Epithelial cell of esophagus (primary cell): ENCODE results near the gene SOX13.

ENCODE experiments used
- DNase-seq: peaks from one replicate; pipeline ENCODE4 v3.0.0; 2010; ENCODE audit warnings: low read depth
- H3K4me3 ChIP-seq: 2 replicates; pipeline ENCODE4 v1.5.1; 2011; ENCODE audit warnings: mild to moderate bottlenecking, low read length, control low read depth
- CTCF ChIP-seq: IDR thresholded peaks from 2 replicates; pipeline ENCODE4 v1.5.1; 2011; ENCODE audit warnings: low read depth, mild to moderate bottlenecking, low read length, control low read depth, inconsistent platforms; ENCODE audit not compliant: insufficient read depth; ENCODE audit errors: missing control alignments

The SOX13 gene

DNA sequence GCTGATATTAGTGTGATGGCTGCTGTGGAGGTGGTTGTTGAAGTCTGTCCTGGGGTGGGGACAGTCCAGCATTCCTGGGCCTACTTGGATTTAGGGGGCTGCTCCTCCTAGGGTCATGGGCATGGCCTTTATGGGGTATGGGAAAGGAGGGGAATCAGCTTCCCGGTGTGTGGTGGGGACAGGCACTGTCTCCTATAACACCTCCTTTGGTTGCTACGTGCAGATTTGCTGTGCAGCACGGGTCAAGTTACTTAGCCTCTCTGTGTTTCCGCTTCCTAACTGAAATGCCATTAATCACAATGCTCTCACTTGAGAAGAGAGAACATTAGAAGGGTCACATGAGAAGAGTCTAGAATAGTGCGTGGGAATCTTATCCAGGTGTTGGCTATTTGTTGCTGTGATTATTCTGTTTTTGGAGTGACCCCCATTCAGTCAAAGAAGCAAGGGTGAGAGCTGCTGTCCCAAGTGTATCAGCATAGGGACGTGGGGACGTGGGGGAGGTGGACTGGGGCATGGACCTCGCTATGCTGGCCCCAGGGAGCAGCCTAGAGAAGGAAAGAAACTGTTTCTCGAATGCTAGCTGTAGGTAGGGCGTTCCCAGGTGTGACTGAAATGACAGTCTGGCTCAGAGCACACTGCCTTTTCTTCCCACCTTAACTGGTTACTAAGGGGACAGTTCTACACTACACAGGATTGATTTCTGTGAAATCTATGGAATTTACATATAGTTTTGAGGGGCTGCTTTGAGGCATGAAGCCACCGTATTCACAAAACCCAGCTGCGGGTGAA is 19.9 kb downstream of the SOX13 start:
- no peak for TF ChIP-seq CTCF
- H3K4me3 ChIP-seq = no peak overlapping the region
- no peak for DNase-seq

- no peak overlapping the region for H3K4me3 ChIP-seq
- TF ChIP-seq CTCF = no peak
- DNase-seq = no peak
These were observed 20.5 kb downstream of the SOX13 start for GRCh38 chr1:204093421-204093717.

- DNase-seq = no peak
- TF ChIP-seq CTCF = no peak
- no peak overlapping the region for H3K4me3 ChIP-seq
These were observed 20.9 kb downstream of the SOX13 start for GRCh38 chr1:204093781-204094180.

- DNase-seq = no peak
- no peak for TF ChIP-seq CTCF
- H3K4me3 ChIP-seq = no peak overlapping the region
These were observed 21.4 kb downstream of the SOX13 start for GRCh38 chr1:204094313-204094729.

DNA sequence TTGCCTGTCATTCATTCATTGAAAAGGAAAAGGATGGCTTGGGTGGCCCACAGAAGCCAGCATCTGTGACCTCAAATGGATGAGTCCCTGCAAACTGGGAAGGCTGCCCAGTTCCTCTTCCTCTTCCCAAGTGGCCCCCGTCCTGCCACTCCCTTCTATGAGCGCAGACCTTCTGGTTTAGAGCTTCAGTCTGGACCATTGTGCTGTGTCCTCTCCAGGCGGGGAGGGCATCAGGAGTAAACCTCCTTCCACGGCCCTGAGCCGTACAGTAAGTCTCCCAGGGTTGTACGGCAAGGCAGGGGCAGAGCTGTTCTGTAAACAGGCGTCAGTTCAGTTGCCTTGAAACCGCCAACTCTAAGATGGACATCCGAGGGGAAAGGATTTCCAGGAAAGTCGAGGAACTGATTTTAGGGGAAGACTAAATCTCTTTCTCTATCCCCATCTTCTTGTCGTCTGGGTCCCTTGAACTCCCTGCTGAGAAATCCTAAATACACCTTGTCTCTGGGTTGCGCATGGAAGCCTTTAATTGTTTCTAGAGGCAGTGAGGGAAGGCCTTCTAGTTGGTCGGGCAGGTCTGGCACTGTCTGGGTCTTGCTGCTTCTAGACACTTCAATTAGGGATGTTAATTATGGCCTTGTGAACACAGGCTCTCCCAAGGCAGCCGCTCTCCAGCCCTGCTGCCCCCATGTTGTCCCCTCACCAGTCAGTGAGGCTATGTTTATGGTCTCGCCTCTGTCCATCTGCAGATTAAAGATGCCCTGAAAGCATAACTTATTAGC is 22.1 kb downstream of the SOX13 start:
- no peak overlapping the region for H3K4me3 ChIP-seq
- TF ChIP-seq CTCF = no peak
- no peak for DNase-seq

- no peak overlapping the region for H3K4me3 ChIP-seq
- no peak for TF ChIP-seq CTCF
- DNase-seq = no peak
These were observed 24.0 kb downstream of the SOX13 start for GRCh38 chr1:204096931-204097330.
